ENCODE data around the gene MACROD2.

- TF ChIP-seq CTCF (IDR thresholded peaks at IDR 0.05) (no peak), POLR2A (IDR thresholded peaks at IDR 0.05) (no peak)
These were observed 1074.0 kb downstream of the MACROD2 start for GRCh38 chr20:15069355-15069754.

All from body of pancreas (tissue), 4 donors.